ENCODE measurements around the gene COLEC11.

COLEC11 gene

GRCh38 chr2:3637311-3637675, 42.4 kb downstream of the COLEC11 start:
- no peak for DNase-seq (ENCODE audit: low read depth in 3 of 3, low spot score in 1 of 3)

- no peak for DNase-seq (ENCODE audit: low read depth in 3 of 3, low spot score in 1 of 3)
Measured at GRCh38 chr2:3637692-3638455, 43.0 kb downstream of the COLEC11 start.

- DNase-seq (ENCODE audit: low read depth in 3 of 3, low spot score in 1 of 3) = no peak
Measured at GRCh38 chr2:3638456-3638810, 43.5 kb downstream of the COLEC11 start.

- no peak for DNase-seq (ENCODE audit: low read depth in 3 of 3, low spot score in 1 of 3)
Measured at GRCh38 chr2:3639015-3639630, 44.2 kb downstream of the COLEC11 start.

- DNase-seq (ENCODE audit: low read depth in 3 of 3, low spot score in 1 of 3) = no peak
Measured at GRCh38 chr2:3639653-3640052, 44.7 kb downstream of the COLEC11 start.

GRCh38 chr2:3641181-3641580, 46.3 kb downstream of the COLEC11 start:
- no peak for DNase-seq (ENCODE audit: low read depth in 3 of 3, low spot score in 1 of 3)

GRCh38 chr2:3641841-3642421, 47.0 kb downstream of the COLEC11 start:
- DNase-seq (ENCODE audit: low read depth in 3 of 3, low spot score in 1 of 3) = no peak

- no peak for DNase-seq (ENCODE audit: low read depth in 3 of 3, low spot score in 1 of 3)
Measured at GRCh38 chr2:3642521-3643215, 47.8 kb downstream of the COLEC11 start.

GRCh38 chr2:3643371-3644245, 48.7 kb downstream of the COLEC11 start:
- DNase-seq (ENCODE audit: low read depth in 3 of 3, low spot score in 1 of 3) = no peak

- DNase-seq (ENCODE audit: low read depth in 3 of 3, low spot score in 1 of 3) = no peak
Measured at GRCh38 chr2:3644246-3644525, 49.3 kb downstream of the COLEC11 start.

GRCh38 chr2:3644891-3645605, 50.1 kb downstream of the COLEC11 start:
- no peak for DNase-seq (ENCODE audit: low read depth in 3 of 3, low spot score in 1 of 3)

- DNase-seq (ENCODE audit: low read depth in 3 of 3, low spot score in 1 of 3) = no peak
Measured at GRCh38 chr2:3645745-3646389, 51.0 kb downstream of the COLEC11 start.

- no peak for DNase-seq (ENCODE audit: low read depth in 3 of 3, low spot score in 1 of 3)
Measured at GRCh38 chr2:3646446-3646845, 51.5 kb downstream of the COLEC11 start.

GRCh38 chr2:3647246-3647645, 52.3 kb downstream of the COLEC11 start:
- DNase-seq (ENCODE audit: low read depth in 3 of 3, low spot score in 1 of 3) = no peak

- DNase-seq (ENCODE audit: low read depth in 3 of 3, low spot score in 1 of 3) = no peak
Measured at GRCh38 chr2:3647831-3648651, 53.1 kb downstream of the COLEC11 start.

- DNase-seq (ENCODE audit: low read depth in 3 of 3, low spot score in 1 of 3) = no peak
Measured at GRCh38 chr2:3648652-3649177, 53.8 kb downstream of the COLEC11 start.

- DNase-seq (ENCODE audit: low read depth in 3 of 3, low spot score in 1 of 3) = no peak
Measured at GRCh38 chr2:3649581-3649980, 54.7 kb downstream of the COLEC11 start.

- DNase-seq (ENCODE audit: low read depth in 3 of 3, low spot score in 1 of 3) = no peak
Measured at GRCh38 chr2:3650140-3650920, 55.4 kb downstream of the COLEC11 start.
